C4-2B (cell line): ENCODE results near the gene RBM10.

Source experiments
- CTCF ChIP-seq: fragments of 450-650 bp; conservative IDR thresholded peaks from 2 replicates; pipeline ENCODE4 v1.5.1; 2017; ENCODE audit warnings: mild to moderate bottlenecking
- ZFX ChIP-seq: fragments of 450-650 bp; IDR thresholded peaks from 2 replicates; pipeline ENCODE4 v1.6.1; 2017

DNA sequence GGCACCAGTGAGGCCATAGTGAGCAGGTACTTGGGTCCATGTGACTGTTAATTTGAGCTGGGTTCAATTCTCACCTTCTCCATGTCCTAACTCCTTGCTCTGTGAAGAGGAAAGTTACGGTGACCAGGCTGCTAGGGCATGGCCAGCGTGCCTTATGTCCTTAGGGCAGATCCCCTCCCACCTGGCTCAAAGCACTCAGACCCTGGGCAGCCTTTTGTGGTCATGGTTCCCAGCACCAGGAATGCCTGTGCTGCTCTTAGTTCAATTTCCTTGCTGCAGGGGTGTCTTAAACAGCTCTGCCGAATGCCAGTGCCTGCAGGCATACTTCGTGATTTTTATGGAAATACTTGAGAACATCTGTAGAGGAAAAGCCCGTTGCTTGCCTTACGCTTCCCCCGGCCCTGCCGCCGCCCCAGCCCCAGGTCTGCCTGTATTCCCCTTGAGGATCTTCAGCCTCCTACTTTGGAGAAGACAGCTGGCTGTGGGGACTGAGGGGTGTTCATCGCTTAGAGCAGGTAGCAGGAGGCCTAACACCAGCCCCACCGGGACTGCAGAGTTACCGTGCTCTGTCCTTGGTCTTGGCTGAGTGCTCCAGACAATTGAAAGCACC is 70.4 kb downstream of the RBM10 start:
- no peak for TF ChIP-seq CTCF
- TF ChIP-seq ZFX: no peak
